Measurements from ENCODE around the gene CSGALNACT2.

Gene CSGALNACT2

DNA sequence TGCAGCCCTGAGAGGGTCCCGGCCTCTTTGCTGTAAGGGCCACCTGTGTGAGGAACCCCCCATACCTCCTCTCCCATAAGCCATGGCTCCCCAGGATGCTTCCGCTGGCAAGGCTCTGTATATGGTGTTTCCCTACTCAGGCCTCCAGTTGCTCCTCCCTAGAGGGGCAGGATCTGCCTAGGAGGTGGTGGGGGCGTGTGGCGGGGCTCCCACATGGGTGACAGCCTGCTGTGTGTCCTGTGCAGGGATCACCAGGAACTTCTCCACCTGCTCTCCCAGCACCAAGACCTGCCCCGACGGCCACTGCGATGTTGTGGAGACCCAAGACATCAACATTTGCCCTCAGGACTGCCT, 25.7 kb upstream of the CSGALNACT2 start:
- DNase-seq = no peak

DNA sequence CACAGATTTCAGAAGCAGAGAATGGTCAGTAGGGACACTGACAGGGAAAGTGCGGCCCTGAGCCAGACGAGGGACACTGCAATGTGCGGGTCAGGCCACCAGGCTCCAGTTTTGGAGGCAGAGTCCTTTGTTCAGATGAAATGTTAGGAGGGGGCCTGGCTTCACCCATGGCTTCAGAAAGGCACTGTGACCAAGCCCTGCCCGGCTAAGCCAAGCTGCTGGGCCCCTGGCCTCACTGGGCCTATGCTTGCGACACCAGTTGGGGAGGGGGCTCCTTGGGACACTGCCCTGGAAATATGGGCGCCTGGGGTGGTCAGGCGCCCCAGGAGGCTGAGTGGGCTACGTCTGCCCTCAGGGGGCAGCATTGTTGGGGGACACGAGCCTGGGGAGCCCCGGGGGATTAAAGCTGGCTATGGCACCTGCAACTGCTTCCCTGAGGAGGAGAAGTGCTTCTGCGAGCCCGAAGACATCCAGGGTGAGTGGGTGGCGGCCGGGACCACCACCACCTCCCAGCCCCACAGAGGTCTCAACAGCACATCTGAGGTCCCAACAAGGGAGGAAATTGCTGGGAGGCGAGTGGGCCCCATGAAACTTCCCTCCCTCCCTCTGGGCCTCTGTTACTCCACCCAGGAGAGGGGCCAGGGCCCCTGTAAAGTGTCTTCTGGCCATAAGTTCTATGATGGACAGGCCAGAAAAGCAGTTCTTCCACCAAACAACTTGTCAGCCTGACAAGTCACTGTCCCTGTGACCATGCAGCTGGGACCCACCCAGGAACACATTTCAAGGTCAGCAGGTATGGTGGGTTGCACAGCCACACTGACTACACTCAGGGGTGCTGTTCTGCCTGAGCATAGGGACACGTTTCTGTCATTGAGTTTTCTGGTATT, 24.8 kb upstream of the CSGALNACT2 start:
- no peak for DNase-seq

DNA sequence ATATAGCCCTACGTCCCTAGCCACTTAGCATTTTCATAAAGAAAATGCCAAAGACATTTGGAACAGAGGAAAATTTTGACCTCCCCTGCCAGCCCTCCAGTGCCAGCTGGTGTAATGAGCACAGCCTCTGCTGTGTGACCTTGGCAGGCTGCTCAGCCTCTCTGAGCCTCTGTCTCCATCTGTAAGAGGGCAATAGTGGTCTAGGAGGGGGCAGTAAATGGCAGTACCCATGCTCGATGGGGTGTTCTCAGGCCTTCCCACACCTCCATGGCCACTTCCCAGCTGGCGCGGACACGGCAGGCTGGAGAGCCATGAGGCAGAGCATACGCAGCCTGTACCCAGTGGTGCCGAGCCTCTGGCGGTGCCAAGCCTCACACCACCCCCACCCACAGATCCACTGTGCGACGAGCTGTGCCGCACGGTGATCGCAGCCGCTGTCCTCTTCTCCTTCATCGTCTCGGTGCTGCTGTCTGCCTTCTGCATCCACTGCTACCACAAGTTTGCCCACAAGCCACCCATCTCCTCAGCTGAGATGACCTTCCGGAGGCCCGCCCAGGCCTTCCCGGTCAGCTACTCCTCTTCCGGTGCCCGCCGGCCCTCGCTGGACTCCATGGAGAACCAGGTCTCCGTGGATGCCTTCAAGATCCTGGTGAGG, 24.0 kb upstream of the CSGALNACT2 start:
- no peak for DNase-seq

DNA sequence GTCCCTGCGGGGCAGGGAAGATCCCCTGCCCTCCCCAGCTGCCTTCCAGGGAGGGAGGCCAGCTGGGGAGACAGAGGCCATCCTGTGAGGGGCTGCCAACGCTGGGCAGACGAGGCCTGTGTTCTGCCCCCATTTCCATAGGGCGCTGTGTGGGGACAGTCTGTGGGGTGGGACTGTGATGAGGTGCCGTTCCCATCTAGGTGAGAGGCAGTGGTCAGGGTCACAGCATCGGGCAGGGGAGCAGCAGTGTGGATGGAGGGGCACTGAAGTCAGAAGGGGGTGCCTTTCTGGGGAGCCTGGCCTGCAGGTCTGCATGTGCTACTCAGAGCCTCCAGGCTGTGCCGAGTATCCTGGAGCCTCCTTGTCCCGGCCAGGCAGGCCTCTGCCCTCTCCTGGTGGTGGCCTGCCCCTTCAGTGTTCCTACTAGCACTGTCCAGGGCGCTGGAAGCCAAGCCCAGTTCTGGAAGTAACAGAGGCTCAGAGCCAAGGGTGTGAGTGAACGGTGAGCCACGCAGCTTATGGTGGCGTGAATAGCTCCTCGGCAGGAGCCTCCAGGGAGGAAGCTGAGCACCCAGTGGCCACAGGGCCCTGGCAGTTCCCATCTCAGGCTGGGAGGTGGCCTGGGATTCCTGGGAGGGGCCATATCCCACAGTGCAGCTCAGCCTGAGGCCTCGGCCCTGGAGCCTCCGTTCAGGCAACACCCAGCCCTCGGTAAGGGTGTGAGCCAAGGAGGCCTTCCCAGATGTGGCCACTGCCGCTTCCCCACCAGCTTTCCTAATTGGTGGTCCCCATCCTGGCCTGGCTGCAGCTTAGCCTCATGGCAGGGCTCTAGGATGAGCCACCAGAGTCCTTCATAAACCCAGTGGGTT, 23.3 kb upstream of the CSGALNACT2 start:
- no peak for DNase-seq

DNA sequence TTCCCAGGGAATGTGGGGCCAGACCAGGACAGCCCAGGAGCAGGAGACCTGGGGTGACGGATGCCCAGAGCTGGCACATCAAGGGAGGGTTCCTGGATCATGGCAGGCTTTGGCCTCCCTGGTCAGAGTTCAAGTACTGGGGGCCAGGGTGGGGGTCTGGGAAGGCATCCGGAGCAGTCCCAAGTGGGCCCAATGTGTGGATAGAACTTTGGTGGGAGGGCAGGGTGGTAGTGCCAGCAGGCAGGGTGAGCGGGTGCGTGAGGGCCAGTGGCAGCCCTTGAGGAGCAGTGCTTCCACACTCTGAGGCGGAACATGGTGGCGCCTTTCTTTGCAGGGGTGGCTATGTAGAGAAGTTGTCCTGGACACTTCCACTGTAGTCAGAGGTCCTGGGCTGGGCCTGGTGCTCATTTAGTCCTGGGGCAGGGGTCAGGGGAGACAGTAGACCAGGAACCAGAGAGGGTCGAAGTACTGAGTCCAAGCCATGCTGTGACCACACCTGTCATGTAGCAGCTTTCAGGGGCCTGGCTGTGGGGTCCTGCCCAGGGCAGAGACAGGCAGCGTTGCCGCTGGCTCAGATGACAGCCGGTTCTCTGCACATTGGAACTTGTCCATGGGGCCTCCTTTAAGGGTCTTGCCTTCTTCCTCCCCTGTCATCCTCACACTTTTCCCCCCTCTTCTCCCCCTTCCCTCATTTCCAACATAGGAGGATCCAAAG, 22.2 kb upstream of the CSGALNACT2 start:
- DNase-seq = no peak

DNA sequence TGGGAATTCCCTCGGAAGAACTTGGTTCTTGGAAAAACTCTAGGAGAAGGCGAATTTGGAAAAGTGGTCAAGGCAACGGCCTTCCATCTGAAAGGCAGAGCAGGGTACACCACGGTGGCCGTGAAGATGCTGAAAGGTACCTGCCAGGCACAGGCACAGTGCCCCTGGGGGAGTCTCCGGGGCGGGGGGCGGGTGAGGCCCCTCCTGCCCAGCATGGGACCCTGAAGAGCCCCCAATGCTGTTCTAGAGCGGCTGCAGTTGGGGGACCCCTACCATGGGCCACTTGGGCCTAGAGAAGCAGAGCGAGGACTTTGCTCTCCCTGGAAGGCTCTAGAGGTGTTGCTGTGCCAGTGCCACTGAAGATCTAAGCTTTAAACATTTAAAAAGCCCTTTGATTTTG, 21.6 kb upstream of the CSGALNACT2 start:
- no peak for DNase-seq

DNA sequence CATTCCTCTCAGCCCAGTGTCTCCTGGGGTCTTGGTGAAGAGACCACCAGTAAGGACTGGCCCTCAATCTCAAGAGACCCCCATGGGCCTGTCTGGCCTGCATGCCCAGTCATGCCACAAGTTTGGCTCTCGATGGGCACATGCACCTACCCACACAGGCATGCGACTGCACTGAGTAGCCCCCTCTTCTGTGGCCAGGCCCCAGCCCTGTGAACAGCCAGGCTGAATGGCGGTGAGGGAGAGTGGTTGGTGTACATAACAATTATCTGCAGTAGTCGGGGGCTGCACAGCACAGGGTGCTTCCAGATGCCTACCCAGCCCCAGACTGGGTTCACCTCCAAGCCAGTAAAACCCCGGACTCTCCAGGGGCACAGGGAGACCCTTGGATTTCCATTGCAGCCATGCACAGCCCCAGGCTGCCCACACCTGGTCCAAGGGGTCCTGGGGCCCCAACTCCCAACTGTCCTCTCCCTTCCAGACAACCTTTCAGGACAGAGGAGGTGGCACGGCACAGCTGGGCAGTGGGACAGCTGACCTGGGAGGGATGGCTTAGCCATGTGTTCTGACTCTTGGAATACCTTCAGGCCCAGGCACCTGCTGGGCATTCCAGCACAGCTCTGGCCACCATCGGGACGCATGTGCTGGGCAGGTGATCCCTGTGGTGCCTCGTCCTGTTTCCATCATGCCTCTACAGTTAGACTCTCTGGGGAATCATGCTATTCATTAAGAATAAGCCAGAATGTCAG, 21.0 kb upstream of the CSGALNACT2 start:
- no peak for DNase-seq

DNA sequence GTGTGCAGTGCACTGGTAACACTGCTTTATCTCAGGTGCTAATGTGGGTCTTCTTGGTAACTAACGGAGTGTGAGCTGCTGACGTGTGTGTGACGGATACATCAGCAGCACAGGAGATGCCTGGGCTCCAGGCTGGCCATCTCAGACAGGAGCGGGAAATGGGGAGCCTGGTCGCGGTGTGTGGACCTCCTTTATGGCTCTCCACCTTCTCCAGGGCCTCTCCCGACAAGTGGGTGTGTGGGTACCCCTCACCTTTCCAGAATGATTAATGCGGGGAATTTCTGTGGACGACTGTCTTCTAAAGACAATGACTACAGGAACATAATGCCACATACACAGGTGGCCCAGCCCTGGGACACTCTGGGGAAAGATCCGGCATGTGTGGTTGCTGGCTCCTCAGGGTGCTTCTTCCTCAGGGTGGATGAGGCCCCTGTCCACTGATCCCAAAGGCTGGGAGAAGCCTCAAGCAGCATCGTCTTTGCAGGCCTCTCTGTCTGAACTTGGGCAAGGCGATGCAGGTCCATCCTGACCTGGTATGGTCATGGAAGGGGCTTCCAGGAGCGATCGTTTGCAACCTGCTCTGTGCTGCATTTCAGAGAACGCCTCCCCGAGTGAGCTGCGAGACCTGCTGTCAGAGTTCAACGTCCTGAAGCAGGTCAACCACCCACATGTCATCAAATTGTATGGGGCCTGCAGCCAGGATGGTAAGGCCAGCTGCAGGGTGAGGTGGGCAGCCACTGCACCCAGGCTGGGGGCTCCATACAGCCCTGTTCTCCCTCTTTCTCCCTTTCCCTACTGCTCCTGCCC, 20.3 kb upstream of the CSGALNACT2 start:
- DNase-seq = no peak

DNA sequence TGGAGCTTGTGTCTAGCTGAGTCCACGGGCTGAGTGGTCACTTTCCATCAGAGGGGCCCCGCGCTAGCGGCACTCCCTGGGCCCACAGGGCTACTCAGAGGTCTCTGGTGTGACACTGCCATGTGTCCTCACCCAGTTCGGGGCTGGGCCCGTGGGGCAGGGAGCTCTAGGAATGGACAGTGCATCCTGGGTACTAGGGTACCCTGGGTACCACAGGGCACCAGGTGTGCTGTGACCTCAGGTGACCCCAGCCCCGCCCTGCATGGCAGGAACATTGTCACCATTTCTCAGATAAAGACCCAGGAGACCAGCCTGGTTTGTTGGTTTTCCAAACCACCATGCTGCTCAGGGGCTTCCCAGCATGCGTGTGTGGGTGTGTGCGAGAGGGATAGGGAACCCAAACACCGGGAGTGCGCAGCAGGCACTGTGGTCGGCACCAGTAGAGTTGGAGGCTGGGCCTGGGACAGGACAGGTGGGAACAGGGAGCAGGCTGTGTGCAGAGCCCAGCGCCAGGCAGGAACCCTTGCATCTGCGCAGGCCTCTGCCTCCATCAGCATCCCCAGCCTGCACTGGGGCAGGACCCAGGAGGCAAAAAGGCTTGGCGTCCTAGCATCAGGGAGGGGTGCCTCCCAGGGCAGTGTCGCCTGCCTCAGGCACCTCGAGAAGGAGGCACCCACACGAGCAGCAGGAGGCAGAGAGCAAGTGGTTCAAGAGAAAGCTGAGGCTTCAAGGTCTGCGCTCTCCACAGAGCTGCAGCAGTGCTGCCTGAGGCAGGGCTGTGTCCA, 19.4 kb upstream of the CSGALNACT2 start:
- no peak for DNase-seq

DNA sequence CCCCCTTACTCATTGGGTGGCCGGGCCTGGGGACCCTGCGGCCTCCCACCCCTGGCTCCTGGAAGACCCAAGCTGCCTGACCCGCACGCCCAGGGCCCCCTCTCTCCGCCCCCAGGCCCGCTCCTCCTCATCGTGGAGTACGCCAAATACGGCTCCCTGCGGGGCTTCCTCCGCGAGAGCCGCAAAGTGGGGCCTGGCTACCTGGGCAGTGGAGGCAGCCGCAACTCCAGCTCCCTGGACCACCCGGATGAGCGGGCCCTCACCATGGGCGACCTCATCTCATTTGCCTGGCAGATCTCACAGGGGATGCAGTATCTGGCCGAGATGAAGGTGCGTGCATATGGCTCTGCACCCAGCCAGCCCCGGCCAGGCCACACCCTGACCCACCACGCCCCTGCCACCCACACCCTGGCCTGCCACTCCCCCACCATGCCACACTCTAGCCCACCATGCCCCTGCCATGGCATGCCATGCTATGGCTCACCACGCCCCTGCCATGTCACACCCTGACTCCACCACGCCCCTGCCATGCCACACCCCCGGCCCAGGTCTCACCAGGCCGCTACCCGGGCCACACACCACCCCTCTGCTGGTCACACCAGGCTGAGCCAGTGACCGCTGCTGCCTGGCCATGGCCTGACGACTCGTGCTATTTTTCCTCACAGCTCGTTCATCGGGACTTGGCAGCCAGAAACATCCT, 18.7 kb upstream of the CSGALNACT2 start:
- no peak for DNase-seq

DNA sequence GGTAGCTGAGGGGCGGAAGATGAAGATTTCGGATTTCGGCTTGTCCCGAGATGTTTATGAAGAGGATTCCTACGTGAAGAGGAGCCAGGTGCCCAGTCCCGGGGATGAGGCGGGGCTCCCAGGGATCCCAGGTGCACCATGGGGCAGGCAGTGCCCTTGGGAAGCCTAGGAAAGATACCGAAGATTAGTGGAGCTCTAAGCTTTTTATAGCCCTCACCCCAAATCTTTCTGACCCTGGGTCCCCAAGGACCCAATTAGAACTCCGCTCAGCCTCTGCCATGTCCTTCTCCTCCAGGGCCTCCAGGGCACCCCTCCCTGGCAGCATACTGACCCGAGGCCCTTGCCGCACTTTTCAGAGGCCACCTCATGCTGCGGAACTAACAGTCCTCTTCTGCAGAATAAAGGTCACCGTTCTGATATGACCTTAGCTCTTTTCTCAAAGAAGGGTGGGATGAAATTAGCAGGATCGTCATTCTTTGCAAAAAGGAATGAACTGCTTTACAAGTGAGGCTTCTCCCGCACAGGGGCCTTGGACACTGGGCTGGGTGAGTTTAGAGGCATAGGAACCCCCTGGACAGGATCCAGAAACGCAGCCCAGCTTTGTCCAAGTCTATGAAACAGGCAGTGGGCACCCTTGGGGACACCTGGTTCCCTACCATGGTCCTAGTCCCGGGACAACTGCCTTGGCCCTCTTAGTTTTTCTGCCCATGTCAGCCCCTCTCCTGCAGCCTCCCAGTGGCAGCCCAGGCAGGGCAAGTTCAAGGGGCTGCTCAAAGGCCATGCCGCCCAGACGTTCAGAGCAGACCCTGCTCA, 17.9 kb upstream of the CSGALNACT2 start:
- DNase-seq = no peak

DNA sequence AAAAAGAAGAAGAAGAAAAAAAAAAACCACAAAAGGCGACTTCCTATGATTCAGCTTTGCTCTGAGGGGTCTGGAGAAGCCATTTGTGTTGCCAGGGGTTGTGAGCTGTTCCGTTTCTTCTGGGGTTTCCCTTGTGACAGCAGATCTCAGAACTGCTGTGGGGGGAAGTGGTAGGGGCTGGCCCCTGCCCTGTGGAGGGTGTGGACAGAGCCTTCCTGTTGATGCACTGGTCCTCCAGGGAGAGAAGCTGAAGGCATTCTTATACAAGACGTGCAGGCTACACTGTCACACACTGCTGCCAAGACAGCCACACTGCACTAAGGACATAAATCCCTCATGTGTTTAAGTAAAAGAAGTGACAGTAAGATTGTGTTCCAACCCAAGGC, 17.3 kb upstream of the CSGALNACT2 start:
- DNase-seq = peak; percentile 85 to 88

DNA sequence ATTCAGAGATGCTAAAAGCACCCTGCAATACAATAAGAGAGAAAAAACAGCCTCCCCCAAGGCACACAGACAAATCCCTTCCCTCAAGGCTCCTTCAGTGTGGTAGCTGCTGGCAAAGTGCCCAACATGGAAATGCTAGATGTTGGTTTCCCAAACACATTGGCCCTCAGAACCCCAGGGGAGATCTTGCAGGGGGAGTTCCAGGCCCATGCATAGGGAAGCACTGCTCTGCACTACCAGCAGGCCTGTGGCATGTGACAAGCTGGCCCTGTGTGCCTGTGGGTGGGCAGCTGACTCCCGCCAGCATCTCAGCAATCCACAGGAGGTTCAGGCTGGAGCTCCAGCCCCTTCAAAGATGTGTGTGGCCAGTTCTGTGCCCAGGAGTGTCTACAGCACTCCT, 16.8 kb upstream of the CSGALNACT2 start:
- DNase-seq = peak; percentile 55 to 81

DNA sequence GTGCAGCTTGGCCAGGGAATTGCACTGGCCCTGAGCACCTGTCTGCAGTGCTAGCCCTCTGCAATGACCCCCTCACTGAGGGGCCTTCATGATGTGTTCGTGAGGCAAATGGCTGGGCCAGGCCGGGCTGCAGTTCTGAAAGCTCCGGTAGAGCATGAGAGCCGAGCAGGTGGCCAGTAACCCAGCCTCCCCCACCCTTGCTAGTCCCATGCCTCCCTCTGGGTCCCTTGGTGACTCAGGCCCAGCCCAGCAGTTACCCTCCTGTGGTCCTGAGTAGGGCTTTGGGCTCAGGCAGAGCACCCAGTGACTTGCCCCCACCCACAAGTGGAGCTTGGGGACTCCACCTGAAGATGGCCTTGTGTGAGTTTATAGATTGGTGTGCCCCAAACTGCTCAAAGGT, 16.1 kb upstream of the CSGALNACT2 start:
- no peak for DNase-seq

DNA sequence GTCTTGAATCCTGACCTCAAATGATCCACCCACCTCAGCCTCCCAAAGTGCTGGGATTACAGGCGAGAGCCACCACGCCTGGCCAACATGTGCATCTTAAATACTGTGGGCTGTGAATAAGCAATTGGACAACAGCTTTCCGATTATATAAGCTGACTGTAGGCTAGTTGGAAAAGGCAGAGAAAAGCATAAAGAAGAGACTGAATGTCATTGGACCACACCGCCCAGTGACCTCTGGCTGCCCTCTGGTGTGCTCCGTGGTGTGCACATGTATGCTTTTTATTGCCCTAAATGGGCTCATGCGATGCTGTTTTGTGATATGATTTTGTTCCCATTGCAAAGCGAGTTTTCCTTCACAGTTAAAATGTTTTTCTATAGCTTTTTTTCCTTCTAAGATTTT, 15.4 kb upstream of the CSGALNACT2 start:
- DNase-seq = no peak

DNA sequence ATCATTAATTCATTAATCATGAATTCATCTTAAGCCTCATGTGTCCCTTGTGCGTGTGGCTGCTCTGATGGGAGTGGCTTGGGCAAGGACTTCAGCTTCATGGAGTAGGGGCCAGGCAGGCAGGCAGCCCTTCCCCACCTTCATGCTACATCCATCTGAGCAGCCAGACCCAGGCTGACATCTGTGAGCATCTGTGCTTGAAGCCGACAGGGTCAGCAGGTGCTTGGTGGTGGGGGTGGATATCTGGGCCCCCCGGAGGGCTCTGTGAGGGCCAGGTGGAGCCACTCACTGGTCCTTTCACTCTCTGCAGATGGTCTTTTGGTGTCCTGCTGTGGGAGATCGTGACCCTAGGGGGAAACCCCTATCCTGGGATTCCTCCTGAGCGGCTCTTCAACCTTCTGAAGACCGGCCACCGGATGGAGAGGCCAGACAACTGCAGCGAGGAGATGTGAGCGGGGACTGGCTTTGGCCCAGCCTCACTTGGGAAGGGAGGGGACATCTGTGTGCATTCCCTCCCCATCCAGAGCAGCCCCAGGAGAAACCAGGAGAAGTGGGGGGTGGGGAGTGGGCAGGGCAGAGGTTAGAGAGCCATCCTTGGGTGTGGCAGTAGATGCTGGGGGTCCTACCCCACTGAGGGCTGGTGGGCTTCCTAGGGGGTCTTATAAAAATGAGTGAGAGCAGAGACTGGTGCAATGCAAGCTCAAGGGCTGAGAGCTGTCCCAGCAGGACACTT, 14.7 kb upstream of the CSGALNACT2 start:
- no peak for DNase-seq

DNA sequence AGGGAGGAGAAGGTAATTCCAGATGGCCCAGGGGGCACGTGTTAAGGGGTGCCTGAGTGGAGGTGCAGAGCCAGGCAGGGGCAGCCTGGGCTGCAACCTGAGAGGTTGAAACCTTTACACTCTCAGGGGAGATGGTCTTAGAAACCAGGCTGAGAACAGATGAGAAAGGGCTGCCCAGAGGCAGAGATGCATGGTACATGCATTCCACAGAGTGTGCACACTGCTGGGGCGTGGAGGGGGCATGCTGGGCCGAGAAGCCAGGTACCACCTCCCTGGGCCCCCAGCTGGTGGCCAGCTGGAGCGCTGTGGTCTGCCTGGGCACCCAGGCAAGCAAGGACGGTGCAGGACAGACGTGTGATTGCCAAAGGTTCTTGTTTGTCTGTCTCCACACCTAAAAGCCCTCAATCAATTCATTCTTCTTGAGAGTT, 14.1 kb upstream of the CSGALNACT2 start:
- no peak for DNase-seq

All from inflammatory macrophage treated with lipopolysaccharide for 1 hour (primary cell).